Dermis microvascular lymphatic vessel endothelial cell (primary cell): ENCODE measurements around the gene SNUPN. TPM values are rescaled to one million over a fixed set of nuclear protein-coding genes. Genes with fewer than 3 reads are reported as not detected.
A peak's percentile ranks its signal among the peaks of the same experiment; 100 is the strongest.
"Not testable (repeated sequence)": the region's sequence is repeated elsewhere in the genome, so short reads cannot be mapped to it uniquely, and the experiment has no call there.

Source experiments
- DNase-seq, 2 donors: peaks; one replicate each; pipeline versions ENCODE4 v3.0.0 to v3.0.0-alpha.2; 2010; ENCODE audit warnings: low read depth in 2 of 2
- total RNA-seq: library from RNA; depleted of rRNA; stranded (reverse); fragments of >200 nt; gene quantifications from 2 replicates; pipeline ENCODE4 v1.2.1, GENCODE V29; 2014

SNUPN gene
- total RNA-seq, 1 donor from 2014 or later, result 14.0 TPM

DNA sequence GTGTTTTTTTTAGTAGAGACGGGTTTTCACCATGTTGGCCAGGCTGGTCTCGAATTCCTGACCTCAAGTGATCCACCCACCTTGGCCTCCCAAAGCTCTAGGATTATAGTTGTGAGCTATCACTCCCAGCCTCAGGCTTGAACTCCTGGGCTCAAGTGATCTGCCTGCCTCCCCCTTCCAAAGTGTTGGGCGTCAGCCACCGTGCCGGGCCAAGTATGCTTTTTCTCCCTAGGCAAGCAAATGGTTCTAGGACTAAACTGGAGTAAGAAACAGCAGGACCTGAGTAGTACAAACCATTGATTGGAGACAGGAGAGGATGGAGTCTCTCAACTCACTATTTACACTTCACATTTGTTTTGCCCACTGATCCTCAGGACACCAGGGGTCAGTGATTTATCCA is 41.8 kb downstream of the SNUPN start:
- DNase-seq, result no peak

- DNase-seq, result not testable (repeated sequence)
Measured at GRCh38 chr15:75582943-75583342, 42.6 kb downstream of the SNUPN start.

GRCh38 chr15:75578948-75579920 is 46.3 kb downstream of the SNUPN start, which contains the start of gene PTPN9:
PTPN9 (minus strand) TSS chr15:75579315; CDS start chr15:75578776, 539 bp downstream.
- DNase-seq, result peak; percentile 28 to 80

DNA sequence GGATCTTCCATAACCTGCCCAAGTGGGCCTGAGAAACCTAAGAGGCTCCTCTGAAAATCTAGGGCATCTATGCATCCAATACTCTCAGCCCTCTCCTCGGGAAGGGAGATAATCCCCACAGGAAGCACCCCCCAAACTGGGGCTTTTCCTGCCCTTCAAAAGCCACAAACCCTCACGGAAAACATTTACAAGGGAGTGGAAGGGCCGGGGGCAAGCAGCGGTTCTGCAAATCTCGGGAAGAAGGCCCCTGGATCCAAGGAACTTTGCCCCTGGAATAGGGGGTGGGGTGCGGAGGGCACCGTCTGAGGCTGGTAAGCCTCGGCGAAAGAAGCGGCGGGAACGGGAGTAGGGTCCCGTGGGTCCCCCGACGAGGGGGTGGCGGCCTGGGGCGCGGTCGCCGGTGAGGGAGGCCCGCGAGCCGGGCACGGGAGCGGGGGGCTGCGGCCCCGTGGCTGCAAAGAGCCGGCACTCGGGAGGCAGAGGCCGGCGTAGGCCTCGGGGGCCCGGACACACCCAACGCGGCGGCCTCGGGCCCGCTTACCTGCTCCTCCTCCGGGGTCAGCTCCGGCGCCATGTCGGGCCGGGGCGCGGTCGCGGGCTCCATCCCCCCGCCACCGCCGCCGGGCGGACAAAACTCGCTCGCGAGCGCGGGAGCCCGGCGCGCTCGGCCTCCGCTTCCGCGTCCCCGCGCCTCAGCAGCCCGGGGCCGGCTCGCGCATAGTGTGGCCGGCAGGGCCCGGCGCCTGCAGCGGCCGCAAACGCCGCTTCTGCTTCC is 47.2 kb downstream of the SNUPN start:
- no peak for DNase-seq

GRCh38 chr15:75577401-75578172 is 47.9 kb downstream of the SNUPN start:
- DNase-seq, result peak in 1 of 2 donors; percentile 17

DNA sequence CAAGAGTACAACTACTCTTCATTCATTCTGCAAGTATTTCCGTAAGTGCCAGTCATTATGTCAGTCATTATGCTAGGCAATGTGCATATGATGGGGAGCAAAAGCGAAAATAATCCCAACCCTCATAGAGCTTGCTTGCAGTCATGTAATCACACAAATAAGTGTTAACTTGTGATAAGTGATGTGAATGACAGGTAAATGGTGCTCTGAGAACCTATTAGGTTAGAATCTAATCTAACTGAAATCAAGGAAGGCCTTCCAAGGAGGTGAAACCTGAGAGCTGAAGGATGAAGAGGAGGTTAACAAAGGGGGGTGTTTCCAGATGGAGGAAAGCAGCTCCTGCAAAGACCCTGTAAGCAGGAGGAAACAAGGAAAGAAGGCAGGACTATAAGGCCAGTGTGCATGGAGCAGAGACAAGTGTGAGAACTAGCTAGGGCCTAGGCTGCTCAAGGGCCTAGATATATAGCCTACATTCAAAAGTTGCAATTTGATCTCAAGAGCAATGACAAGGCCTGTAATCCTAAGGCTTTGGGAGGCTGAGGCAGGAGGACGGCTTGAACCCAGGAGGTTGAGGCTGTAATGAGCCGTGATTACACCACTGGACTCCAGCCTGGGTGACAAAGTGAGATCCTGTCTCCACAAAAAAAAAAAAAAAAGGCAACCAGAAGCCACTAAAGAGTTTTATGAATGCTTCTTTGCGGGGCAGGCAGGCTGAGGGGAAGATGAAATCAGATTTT is 51.7 kb downstream of the SNUPN start:
- DNase-seq, result no peak

- no peak for DNase-seq
Measured at GRCh38 chr15:75570126-75570845, 55.2 kb downstream of the SNUPN start.

DNA sequence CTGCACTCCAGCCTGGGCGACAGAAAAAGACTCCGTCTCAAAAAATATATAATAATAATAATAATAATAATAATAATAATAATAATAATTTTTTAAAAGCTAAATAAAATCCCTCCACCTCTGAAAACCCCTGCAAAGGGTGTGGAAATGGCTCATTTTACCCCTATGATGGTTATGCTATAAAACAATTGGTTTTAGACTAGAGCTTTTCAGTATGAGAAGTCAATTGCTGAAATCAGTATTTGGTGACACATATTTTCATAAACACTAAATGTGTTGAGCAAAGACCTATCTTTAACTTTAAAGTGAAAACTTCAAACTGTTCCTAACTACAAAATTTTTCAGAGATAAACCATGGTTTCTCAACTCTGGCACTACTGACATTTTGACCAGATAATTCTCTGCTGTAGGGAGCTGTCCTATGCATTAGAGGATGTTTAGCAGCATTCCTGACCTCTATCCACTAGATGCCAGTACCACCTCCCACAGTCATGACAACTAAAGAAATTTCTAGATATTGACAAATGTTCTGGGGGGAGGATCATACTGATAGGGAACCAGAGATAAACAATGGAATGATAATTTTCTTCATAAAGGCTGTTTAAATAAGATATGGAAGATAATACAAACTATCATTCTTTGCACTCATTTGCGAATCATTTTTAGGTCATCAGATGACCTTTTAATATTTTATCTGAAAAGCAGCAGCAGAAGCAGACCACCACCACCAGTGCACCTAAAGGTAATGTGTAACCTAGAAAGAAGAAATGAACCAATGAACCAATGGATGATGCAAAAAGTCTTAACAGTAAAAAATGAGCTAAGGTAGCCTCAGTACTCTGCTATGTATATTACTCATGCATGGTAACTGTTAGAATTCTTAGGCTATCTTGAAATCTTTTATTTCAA is 60.2 kb downstream of the SNUPN start:
- no peak for DNase-seq

DNA sequence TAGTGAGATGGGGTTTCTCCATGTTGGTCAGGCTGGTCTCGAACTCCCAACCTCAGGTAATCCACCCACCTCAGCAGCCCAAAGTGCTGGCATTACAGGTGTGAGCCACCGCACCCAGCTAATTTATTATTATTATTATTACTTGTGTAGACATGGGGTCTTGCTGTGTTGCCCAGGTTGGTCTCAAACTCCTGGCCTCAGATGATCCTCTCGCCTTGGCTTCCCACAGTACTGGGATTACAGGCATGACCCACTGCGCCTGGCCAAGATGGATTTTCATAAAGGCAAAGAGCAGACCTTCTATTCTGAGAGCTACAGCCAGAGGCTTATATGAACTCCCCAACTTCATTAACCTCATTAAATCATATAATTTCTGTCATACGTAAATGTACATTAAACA is 63.6 kb downstream of the SNUPN start:
- no peak for DNase-seq

DNA sequence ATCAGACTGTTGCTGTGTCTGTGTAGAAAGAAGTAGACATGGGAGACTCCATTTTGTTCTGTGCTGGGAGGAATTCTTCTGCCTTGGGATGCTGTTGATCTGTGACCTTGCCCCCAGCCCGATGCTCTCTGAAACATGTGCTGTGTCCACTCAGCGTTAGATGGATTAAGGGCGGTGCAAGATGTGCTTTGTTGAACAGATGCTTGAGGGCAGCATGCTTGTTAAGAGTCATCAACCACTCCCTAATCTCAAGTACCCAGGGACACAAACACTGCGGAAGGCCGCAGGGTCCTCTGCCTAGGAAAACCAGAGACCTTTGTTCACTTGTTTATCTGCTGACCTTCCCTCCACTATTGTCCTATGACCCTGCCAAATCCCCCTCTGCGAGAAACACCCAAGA is 66.2 kb downstream of the SNUPN start:
- DNase-seq, result not testable (repeated sequence)

DNA sequence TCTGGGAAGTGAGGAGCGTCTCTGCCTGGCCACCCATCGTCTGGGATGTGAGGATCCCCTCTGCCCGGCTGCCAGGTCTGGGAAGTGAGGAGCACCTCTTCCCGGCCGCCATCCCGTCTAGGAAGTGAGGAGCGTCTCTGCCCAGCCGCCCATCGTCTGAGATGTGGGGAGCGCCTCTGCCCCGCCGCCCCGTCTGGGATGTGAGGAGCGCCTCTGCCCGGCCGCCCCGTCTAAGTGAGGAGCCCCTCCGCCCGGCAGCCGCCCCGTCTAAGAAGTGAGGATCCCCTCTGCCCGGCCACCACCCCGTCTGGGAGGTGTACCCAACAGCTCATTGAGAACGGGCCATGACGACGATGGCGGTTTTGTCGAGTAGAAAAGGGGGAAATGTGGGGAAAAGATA is 66.6 kb downstream of the SNUPN start:
- DNase-seq, result not testable (repeated sequence)

DNA sequence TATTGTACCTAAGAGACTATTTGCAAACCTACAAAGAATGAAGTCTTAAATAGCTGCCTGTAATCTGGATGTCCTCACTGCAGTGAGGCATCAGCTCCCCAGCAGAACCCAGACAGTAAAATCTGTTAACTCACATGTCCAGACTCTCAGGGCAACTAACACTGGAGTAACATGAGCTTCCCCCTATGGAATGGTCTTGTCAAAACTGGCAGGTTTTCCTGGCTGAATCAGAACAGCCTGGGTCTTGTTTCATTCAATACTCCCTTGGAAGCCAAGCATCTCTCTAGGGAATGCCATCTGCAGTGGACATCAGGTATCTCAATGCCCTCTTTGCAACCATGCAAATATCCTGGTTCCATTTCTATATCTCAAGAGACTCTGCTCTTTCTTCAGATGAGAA is 70.8 kb downstream of the SNUPN start:
- DNase-seq, result no peak

GRCh38 chr15:75553659-75554058 is 71.9 kb downstream of the SNUPN start:
- no peak for DNase-seq

DNA sequence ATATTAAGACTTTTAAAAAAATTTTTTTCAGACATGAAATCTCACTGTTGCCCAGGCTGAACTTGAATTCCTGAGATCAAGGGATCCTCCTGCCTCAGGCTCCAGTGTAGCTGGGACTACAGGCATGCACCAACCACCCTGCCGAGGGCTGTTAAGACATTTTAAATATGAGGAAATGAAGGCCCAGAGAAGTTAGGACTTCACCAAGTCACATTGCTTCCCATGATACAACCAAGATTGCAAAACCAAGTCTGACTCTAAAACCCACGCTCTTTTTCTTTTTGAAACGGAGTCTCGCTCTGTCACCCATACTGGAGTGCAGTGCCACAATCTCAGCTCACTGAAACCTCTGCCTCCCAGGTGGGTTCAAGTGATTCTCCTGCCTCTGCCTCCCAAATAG is 74.4 kb downstream of the SNUPN start:
- DNase-seq, result no peak

Other genes with a start within 250 kb of the SNUPN start
- gene SIN3A, start 174.0 kb downstream of the SNUPN start, total RNA-seq, result 23.1 and 29.6 TPM in 2 replicates
- gene PTPN9, start 46.4 kb downstream of the SNUPN start, total RNA-seq, result 16.8 and 19.3 TPM in 2 replicates
- gene IMP3, start 14.5 kb upstream of the SNUPN start, total RNA-seq, result 61.1 and 68.5 TPM in 2 replicates
- gene SNX33, start 22.2 kb upstream of the SNUPN start, total RNA-seq, result 8.6 and 17.2 TPM in 2 replicates
- gene CSPG4, start 87.1 kb upstream of the SNUPN start, total RNA-seq, result under 0.01 and 0.13 TPM in 2 replicates
- 44.2 and 51.3 TPM in 2 replicates for gene UBE2Q2, start 217.7 kb upstream of the SNUPN start, total RNA-seq